Colonic mucosa (tissue), 4 donors: ENCODE results near the gene CLHC1. TPM values are rescaled to one million over a fixed set of nuclear protein-coding genes. Genes with fewer than 3 reads are reported as not detected.
"Not testable (repeated sequence)": the region's sequence is repeated elsewhere in the genome, so short reads cannot be mapped to it uniquely, and the experiment has no call there.

Experiments
- DNase-seq: peaks from one replicate; pipeline ENCODE4 v3.0.0-alpha.2; 2020
- H3K27ac ChIP-seq: fragments of 200-600 bp; one replicate; pipeline ENCODE4 v1.8.0; 2021
- H3K27me3 ChIP-seq: fragments of 200-600 bp; one replicate; pipeline ENCODE4 v1.8.0; 2021
- H3K36me3 ChIP-seq: fragments of 200-600 bp; one replicate; pipeline ENCODE4 v1.8.0; 2021
- H3K4me1 ChIP-seq: fragments of 200-600 bp; one replicate; pipeline ENCODE4 v1.8.0; 2021; ENCODE audit warnings: mild to moderate bottlenecking
- H3K4me3 ChIP-seq: fragments of 200-600 bp; one replicate; pipeline ENCODE4 v1.8.0; 2021
- H3K9ac ChIP-seq, 2 donors: one replicate each; pipeline ENCODE4 v1.7.0; 2013; ENCODE audit warnings: control low read depth in 2 of 2, low read depth in 2 of 2, low read length in 2 of 2
- H3K9me3 ChIP-seq: fragments of 200-600 bp; one replicate; pipeline ENCODE4 v1.8.0; 2021
- intact Hi-C: fragments of 100-400 bp; cut with DNase I; formaldehyde crosslinking; loops from one replicate; pipeline ENCODE4 v1.14.1; 2022
- total RNA-seq, 2 donors: library from RNA; stranded (reverse); fragmentation: NEBNext Ultra II Directional in 1 of 2; extraction: Animal tissue kit (Norgen Biotek cat#: 25700) in 1 of 2; gene quantifications; one replicate each; pipeline ENCODE4 v1.2.1, GENCODE V29; 2021
- TF ChIP-seq, protein P1 (sequence below): fragments of 200-600 bp; IDR thresholded peaks from one replicate; pipeline ENCODE4 v1.8.0; 2022; ENCODE audit warnings: antibody characterized with exemption, mild to moderate bottlenecking
- donor health status: healthy.
- donor health status: DM: no; HTN: no; CAD: no.
- donor health status: DM: no; HTN: no; CAD: no.

The CLHC1 gene
- 1 to 10 TPM; 8.1 to 8.9 TPM for total RNA-seq

DNA sequence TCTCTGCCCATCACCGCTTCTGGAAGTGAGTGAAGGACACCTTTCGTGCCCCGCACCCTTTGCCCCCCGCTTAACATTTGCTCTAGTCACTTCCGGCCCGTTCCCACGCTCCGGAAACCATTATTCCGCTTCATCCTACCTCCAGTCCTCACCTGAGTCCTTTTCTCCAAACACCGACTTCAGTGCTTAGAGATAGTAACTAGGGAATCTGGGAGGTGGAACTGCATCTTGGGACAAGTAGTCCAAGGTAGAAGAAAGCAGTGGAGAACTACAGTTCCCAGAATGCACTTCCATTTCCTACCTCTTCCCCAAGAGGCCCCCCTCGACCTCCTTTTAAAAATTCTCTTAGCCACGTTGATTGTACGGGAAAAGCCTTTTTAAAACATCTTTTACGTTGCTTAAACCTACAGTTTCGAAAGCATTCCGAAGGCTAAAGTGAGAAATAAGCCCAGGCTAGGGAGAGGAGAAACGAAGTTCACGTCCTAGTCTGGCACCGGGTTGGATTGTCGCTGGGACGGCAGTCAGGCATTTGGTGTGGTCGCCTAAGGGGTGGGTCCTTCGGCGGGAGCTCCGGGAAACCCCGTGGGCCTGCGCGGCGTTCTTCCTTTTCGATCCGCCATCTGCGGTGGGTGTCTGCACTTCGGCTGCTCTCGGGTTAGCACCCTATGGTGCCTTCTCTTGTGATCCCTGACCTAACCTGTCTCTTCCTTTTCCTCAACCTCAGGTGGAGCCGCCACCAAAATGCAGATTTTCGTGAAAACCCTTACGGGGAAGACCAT, at the start of gene CLHC1, which contains the start of gene RPS27A:
TSS of gene CLHC1 (minus strand) at position 210 of the 779 bp plus-strand sequence. CDS start 9,882 bp downstream, outside the sequence.
TSS of gene RPS27A (plus strand) at position 605 of the 779 bp plus-strand sequence. CDS start at position 742, 137 bp downstream.
- peak; percentile 96 for DNase-seq
- H3K4me1 ChIP-seq: peaks cover 6% of the 10 kb centered on the region
- no peaks in the 10 kb centered on the region for H3K36me3 ChIP-seq
- H3K27me3 ChIP-seq: no peaks in the 10 kb centered on the region
- peak within 1 kb of the TSS; percentile 88 for H3K27ac ChIP-seq
- H3K9me3 ChIP-seq: no peaks in the 10 kb centered on the region
- peak within 1 kb of the TSS; percentile 82 to 98 for H3K9ac ChIP-seq
- TF ChIP-seq, protein P1, sequence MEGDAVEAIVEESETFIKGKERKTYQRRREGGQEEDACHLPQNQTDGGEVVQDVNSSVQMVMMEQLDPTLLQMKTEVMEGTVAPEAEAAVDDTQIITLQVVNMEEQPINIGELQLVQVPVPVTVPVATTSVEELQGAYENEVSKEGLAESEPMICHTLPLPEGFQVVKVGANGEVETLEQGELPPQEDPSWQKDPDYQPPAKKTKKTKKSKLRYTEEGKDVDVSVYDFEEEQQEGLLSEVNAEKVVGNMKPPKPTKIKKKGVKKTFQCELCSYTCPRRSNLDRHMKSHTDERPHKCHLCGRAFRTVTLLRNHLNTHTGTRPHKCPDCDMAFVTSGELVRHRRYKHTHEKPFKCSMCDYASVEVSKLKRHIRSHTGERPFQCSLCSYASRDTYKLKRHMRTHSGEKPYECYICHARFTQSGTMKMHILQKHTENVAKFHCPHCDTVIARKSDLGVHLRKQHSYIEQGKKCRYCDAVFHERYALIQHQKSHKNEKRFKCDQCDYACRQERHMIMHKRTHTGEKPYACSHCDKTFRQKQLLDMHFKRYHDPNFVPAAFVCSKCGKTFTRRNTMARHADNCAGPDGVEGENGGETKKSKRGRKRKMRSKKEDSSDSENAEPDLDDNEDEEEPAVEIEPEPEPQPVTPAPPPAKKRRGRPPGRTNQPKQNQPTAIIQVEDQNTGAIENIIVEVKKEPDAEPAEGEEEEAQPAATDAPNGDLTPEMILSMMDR: no peak
- peak within 1 kb of the TSS; percentile 83 for H3K4me3 ChIP-seq
- intact Hi-C loops: loop anchor here (10.0 kb wide), 1 partner anchor 193 kb away; no protein-coding TSS in a partner anchor

DNA sequence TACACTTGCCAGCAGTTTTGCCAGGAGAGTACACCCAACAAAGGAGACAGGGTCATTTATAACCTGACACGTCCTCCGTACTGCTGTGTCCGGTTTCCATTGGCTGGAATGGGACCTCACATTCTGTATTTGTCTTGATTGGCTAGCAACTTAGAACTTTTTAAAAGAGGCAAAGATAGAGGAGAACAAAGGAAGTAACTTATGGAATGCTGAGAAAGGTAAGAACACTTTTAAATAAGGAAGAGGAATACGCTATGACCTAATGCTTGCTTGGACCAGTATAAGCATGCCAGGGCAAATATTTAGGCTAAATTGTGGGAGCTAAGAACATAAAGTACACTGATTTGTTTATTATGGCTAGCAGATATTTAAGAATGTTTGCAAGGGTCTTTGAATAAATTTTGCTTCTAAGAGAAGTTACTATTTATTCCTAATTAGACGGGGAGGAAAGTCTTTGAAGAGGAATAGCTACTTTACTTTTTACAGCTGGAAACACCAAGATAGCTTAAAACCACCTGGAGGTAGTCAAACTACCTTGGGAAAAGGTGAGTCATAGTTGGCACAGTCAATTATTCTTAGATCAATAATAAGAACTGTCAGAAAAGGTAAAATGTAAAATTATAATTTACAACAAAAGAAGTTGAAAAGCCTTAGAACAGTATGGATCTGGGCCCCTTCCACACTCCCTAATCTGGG, 48.9 kb upstream of the CLHC1 start:
- intact Hi-C loops, H3K4me3 ChIP-seq, H3K36me3 ChIP-seq, H3K9me3 ChIP-seq, DNase-seq, H3K9ac ChIP-seq, H3K27me3 ChIP-seq, H3K4me1 ChIP-seq: not testable (repeated sequence)
- H3K27ac ChIP-seq: peak overlapping the region; percentile 94

DNA sequence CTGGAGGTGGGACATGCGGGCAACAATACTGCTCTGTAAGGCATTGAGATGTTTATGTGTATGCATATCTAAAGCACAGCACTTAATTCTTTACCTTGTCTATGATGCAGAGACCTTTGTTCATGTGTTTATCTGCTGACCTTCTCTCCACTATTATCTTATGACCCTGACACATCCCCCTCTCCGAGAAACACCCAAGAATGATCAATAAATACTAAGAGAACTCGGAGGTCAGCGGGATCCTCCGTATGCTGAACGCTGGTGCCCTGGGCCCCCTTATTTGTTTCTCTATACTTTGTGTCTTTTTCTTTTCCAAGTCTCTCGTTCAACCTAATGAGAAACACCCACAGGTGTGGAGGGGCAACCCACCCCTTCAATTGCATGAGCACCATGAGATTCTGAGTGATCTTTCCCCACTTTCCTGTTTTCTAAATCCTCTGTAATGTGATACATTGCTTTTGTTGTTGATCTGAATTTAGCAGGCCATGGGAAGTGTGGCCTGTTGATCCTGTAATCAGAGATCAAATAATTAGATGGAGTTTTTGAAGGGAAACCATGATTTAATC, 47.8 kb upstream of the CLHC1 start:
- H3K4me1 ChIP-seq, H3K4me3 ChIP-seq, H3K9ac ChIP-seq, DNase-seq, intact Hi-C loops, H3K9me3 ChIP-seq, H3K27ac ChIP-seq, H3K36me3 ChIP-seq, H3K27me3 ChIP-seq: not testable (repeated sequence)

DNA sequence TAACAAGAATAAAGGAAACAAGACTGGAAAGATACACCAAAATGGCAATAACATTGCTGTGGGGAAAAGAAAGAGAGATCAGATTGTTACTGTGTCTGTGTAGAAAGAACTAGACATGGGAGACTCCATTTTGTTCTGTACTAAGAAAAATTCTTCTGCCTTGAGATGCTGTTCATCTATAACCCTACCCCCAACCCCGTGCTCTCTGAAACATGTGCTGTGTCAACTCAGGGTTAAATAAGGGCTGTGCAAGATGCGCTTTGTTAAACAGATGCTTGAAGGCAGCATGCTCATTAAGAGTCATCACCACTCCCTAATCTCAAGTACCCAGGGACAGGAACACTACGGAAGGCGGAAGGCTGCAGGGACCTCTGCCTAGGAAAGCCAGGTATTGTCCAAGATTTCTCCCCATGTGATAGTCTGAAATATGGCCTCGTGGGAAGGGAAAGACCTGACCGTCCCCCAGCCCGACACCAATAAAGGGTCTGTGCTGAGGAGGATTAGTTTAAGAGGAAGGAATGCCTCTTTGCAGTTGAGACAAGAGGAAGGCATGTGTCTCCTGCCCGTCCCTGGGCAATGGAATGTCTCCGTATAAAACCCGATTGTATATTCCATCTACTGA, 47.2 kb upstream of the CLHC1 start:
- H3K27me3 ChIP-seq, DNase-seq, H3K4me1 ChIP-seq, H3K27ac ChIP-seq, H3K4me3 ChIP-seq, intact Hi-C loops, H3K36me3 ChIP-seq, H3K9me3 ChIP-seq, H3K9ac ChIP-seq: not testable (repeated sequence)

DNA sequence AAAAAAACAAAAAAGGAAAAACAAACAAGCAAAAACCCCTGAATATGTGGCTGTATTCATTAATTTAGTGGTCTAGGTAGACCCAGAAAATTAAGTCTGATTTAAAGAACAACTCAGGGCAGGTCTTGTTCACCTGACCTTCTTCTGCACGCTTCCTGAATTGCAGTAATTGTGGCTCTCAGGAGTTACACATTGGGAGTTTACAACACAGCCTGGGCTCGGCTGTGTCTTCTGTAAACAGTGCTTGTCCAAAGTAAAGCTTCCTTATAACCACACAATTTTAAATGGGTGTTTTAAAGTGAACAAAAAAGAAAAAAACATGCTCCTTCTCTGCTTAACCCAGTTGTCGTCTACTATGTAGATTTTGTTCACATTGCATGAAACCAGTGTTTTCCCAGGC, 45.2 kb upstream of the CLHC1 start:
- Histone ChIP-seq H3K36me3 (no peaks in the 10 kb centered on the region), H3K9me3 (no peaks in the 10 kb centered on the region), H3K4me1 (no peaks in the 10 kb centered on the region), H3K27ac (peak overlapping the region; percentile 74), H3K9ac (peak overlapping the region in 1 of 2 donors; percentile 32), H3K4me3 (peak overlapping the region; percentile 1), H3K27me3 (no peaks in the 10 kb centered on the region)
- TF ChIP-seq, protein P1: no peak
- peak; percentile 67 for DNase-seq
- intact Hi-C loops: no loop called here

DNA sequence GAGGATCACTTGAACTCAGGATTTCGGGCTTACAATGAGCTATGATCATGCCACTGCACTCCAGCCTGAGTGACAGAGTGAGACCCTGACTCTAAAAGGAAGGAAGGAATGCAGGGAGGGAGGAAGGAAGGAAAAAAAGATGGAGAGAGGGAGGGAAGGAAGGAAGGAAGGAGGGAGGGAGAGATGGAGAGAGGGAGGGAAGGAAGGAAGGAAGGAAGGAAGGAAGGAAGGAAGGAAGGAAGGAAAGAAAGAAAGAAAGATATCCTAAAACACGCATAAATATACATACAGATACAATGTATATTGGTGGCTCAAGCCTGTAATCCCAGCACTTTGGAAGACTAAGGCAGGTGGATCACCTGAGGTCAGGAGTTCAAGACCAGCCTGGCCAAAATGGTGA, 42.3 kb upstream of the CLHC1 start:
- H3K27ac ChIP-seq, H3K36me3 ChIP-seq, DNase-seq, intact Hi-C loops, H3K9ac ChIP-seq, H3K27me3 ChIP-seq, H3K4me3 ChIP-seq, H3K4me1 ChIP-seq, H3K9me3 ChIP-seq: not testable (repeated sequence)

DNA sequence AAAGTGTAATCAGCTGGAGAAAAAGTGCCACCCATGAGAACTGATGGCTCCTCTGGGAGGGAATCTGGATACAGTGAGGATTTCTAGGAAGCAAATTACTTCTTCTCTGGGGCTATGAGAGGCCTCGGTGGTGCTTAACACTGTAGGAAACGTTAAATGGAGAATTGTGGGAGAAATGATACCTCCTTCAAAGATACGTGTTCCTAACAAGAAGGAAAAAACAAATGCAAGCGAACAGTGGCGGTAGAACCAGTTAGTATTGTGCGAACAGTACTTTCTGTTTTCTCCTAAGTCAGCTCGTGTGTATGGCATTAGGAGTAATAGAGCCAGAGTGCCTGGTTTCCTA, 37.5 kb upstream of the CLHC1 start:
- Histone ChIP-seq H3K9ac (peak overlapping the region; percentile 60 to 82), H3K36me3 (no peaks in the 10 kb centered on the region), H3K4me1 (peaks cover 5% of the 10 kb centered on the region), H3K27ac (peak overlapping the region; percentile 85), H3K4me3 (peak overlapping the region; percentile 61), H3K9me3 (no peaks in the 10 kb centered on the region), H3K27me3 (no peaks in the 10 kb centered on the region)
- TF ChIP-seq, protein P1: no peak
- intact Hi-C loops: loop anchor here (2.0 kb wide), 1 partner anchor 39 kb away; no protein-coding TSS in a partner anchor
- DNase-seq: no peak
